ENCODE data around the gene DNAJB11. TPM values are rescaled to one million over a fixed set of nuclear protein-coding genes. Genes with fewer than 3 reads are reported as not detected.
A peak's percentile ranks its signal among the peaks of the same experiment; 100 is the strongest.
"Not testable (repeated sequence)": the region's sequence is repeated elsewhere in the genome, so short reads cannot be mapped to it uniquely, and the experiment has no call there.

Gene DNAJB11
- total and polyA plus RNA-seq, 3 donors from 2014 or later: 39.3 to 60.2 (median 58.5) TPM

DNA sequence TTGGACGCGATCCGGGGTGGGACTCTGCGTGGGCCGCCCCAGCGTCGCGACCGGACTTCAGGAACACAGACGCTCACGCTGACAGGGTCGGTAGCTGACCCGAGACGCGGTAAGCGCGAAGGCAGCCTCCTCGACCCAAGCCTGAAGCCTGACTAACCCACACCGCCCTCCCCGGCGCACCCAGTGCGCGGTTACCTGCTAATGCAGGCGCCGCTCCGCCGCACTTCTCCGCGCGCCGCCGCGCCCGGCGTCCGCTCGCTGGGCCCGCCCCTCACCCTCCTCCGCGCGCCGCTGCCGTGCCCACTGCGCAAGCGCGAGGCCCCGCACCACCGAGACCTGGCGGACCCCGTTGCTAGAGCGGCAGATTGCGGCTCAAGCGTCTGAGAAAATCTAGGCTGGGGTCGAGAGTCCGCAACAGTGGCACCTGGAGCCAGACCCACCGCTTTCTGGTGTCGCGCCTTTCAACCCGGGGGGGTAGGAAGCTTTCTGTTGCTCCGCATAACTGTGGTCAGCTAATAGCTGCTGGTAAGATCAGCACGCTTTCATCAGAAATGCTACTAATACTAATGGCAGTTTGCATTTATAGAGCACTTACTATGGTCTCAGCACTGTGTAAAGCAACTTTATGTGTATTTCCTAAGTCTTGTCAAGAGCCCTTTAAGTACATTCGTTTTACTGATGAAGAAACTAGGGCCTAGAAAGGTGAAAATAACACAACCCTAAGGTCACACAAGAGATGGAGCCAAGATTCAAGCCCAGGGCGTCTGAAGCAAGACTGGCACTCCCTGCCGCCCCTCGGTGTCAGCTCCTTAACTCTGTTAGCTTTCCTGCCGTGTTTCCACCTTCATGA is 3.2 kb upstream of the DNAJB11 start, which contains the start of gene TBCCD1:
Gene TBCCD1, minus strand, starts transcription at position 268 of the 850 bp plus-strand sequence. CDS start 3,010 bp downstream, outside the sequence.
- 0% methylated on average over 5 to 30 of the region's 66 CpGs for WGBS, 2 donors
- H3K27ac ChIP-seq: peak within 1 kb of the TSS; percentile 76 to 88
- intact Hi-C loops (cut with DNase I; ENCODE audit: low total_unique reads): no loop called here
- DNase-seq: peak; percentile 93
- H3K4me1 ChIP-seq: peaks cover 17% of the 10 kb centered on the region
- H3K27me3 ChIP-seq: no peaks in the 10 kb centered on the region
- no peaks in the 10 kb centered on the region for H3K36me3 ChIP-seq (ENCODE audit: low read depth, missing control alignments)
- no peaks in the 10 kb centered on the region for H3K9me3 ChIP-seq
- peak; percentile 82 for TF ChIP-seq POLR2A (IDR thresholded peaks at IDR 0.05)
- TF ChIP-seq, protein P1, sequence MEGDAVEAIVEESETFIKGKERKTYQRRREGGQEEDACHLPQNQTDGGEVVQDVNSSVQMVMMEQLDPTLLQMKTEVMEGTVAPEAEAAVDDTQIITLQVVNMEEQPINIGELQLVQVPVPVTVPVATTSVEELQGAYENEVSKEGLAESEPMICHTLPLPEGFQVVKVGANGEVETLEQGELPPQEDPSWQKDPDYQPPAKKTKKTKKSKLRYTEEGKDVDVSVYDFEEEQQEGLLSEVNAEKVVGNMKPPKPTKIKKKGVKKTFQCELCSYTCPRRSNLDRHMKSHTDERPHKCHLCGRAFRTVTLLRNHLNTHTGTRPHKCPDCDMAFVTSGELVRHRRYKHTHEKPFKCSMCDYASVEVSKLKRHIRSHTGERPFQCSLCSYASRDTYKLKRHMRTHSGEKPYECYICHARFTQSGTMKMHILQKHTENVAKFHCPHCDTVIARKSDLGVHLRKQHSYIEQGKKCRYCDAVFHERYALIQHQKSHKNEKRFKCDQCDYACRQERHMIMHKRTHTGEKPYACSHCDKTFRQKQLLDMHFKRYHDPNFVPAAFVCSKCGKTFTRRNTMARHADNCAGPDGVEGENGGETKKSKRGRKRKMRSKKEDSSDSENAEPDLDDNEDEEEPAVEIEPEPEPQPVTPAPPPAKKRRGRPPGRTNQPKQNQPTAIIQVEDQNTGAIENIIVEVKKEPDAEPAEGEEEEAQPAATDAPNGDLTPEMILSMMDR (IDR thresholded peaks at IDR 0.05): no peak
- H3K4me3 ChIP-seq: peak within 1 kb of the TSS; percentile 73 to 93

DNA sequence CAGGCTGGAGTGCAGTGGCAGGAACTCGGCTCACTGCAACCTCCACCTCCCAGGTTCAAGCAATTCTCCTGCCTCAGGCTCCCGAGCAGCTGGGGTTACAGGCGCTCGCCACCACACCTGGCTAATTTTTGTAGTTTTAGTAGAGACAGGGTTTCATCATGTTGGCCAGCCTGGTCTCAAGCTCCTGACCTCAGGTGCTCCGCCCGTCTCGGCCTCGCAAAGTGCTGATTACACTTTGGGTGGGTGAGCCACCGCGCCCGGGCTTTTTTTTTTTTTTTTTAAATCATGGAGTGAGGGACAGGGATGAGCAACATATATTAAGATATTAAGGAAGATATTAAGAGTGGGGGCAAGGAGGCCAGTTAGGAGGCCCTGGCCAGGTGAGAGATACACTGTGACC is 1.2 kb upstream of the DNAJB11 start:
- H3K27me3 ChIP-seq; H3K9me3 ChIP-seq; H3K36me3 ChIP-seq (ENCODE audit: low read depth, missing control alignments); H3K27ac ChIP-seq; DNase-seq; intact Hi-C loops (cut with DNase I; ENCODE audit: low total_unique reads): not testable (repeated sequence)
- peak overlapping the region; percentile 61 to 89 for H3K4me3 ChIP-seq
- WGBS, 2 donors: 67 to 77% methylated on average over 11 of the region's 11 CpGs
- H3K4me1 ChIP-seq: peaks cover 17% of the 10 kb centered on the region

DNA sequence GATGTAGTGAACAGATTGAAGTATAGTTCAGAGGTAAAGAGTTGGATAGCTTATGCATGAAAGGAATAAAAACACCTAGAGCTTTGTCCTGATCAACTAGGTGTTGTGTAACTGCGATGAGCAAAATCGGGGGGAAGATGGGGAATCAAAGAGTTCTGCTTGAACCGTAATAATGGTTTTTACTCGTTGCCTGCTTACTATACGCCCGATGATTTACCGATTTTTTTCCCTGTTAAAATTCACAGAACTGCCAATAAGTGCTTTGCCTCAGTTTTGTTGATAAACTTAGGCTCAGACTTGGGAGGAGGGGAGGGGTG is 783 bp upstream of the DNAJB11 start:
- Histone ChIP-seq H3K36me3 (ENCODE audit: low read depth, missing control alignments) (no peaks in the 10 kb centered on the region), H3K4me1 (peaks cover 17% of the 10 kb centered on the region), H3K27me3 (no peaks in the 10 kb centered on the region), H3K27ac (peak overlapping the region in 1 of 2 donors; percentile 37), H3K4me3 (peak overlapping the region; percentile 61 to 89), H3K9me3 (no peaks in the 10 kb centered on the region)
- WGBS, 2 donors: 6 to 7% methylated on average over 7 of the region's 7 CpGs
- intact Hi-C loops (cut with DNase I; ENCODE audit: low total_unique reads): no loop called here
- TF ChIP-seq, protein P1 (IDR thresholded peaks at IDR 0.05): no peak
- no peak for TF ChIP-seq POLR2A (IDR thresholded peaks at IDR 0.05)
- no peak for DNase-seq

DNA sequence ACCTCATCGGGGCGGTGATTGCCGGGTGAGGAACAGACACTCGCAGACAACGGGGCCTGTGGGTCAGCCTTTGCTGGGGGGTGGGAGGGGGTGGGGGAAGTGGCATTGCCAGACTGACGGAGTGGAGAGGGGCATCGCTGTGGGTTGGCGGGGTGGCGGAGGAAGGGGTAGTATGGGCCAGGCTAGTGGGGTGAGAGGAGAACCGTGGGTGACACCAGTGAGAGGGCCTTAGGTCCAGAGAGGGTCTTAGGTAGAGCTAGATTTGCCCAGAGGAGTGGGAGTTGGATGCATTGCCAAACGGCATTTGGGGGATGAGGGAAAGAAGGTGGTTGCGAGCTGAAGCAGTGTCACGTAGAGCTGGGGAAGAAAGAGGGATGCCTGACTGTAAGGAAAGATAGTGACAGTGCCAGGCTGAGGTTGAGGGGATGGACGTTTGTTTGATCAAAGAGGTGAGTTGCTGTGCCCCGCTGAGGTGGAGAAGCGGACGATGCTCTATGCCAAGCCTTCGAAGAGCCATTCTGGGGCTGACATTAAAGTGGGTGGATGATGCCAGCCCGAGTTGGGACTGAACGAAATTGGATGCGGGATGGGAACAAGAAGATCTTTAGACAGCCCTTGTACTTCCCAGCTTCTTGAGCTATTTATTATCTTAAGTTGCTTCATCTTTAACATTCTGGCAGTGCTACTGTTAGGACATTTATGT is 572 bp downstream of the DNAJB11 start:
- Histone ChIP-seq H3K27me3 (no peaks in the 10 kb centered on the region), H3K9me3 (no peaks in the 10 kb centered on the region), H3K27ac (peak overlapping the region; percentile 88 to 94), H3K4me3 (peak overlapping the region; percentile 89 to 95), H3K36me3 (ENCODE audit: low read depth, missing control alignments) (no peaks in the 10 kb centered on the region), H3K4me1 (peaks cover 17% of the 10 kb centered on the region)
- DNase-seq: no peak
- 3 to 5% methylated on average over 18 to 21 of the region's 21 CpGs for WGBS, 2 donors
- intact Hi-C loops (cut with DNase I; ENCODE audit: low total_unique reads): no loop called here
- TF ChIP-seq POLR2A (IDR thresholded peaks at IDR 0.05): no peak
- TF ChIP-seq, protein P1 (IDR thresholded peaks at IDR 0.05): no peak

DNA sequence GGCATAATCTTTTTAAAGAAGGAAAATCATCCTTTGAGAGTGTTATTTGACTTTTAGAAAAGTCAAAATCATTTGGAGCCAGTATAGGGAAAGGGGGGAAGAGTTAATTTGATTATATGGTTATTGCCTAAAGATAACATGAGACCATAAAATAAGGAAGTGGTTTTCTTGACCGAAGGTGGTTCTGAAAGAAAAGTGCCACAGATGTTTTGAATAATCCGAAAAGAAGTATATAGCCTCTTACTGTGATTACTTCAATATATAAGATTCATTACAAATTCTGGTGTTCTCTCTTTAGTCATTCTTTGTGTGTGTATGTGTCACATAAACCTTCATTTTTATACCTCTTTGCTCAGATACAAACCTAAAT is 1.1 kb downstream of the DNAJB11 start:
- intact Hi-C loops (cut with DNase I; ENCODE audit: low total_unique reads): no loop called here
- H3K9me3 ChIP-seq: no peaks in the 10 kb centered on the region
- no peak overlapping the region for H3K27ac ChIP-seq
- TF ChIP-seq, protein P1 (IDR thresholded peaks at IDR 0.05): no peak
- TF ChIP-seq POLR2A (IDR thresholded peaks at IDR 0.05): no peak
- peaks cover 17% of the 10 kb centered on the region for H3K4me1 ChIP-seq
- no peaks in the 10 kb centered on the region for H3K27me3 ChIP-seq
- DNase-seq: no peak
- H3K4me3 ChIP-seq: peak overlapping the region in 1 of 2 donors; percentile 89
- no peaks in the 10 kb centered on the region for H3K36me3 ChIP-seq (ENCODE audit: low read depth, missing control alignments)
- WGBS, 2 donors: 56 to 57% methylated on average over 2 of the region's 2 CpGs
